Central memory CD8-positive, alpha-beta T cell (primary cell): ENCODE data around the gene MZB1.

Experiments used
- ATAC-seq: fragments of 150-1000 bp; cut with Tn5 transposase; replicated peaks from 2 replicates; pipeline ENCODE4 v1.10.0; 2022; ENCODE audit warnings: mild to moderate bottlenecking, moderate FRiP score, moderate number of reproducible peaks; ENCODE audit not compliant: poor library complexity, severe bottlenecking; ENCODE audit errors: extremely low read depth
- DNase-seq, 2 donors: peaks; one replicate each; pipeline ENCODE4 v3.0.0; 2021; ENCODE audit warnings: low spot score in 2 of 2
- H3K27ac Mint-ChIP-seq: one replicate; pipeline ENCODE4 v1.8.0; 2022; ENCODE audit warnings: low read depth, mild to moderate bottlenecking, moderate library complexity, mixed read lengths
- H3K27me3 Mint-ChIP-seq: one replicate; pipeline ENCODE4 v1.8.0; 2022; ENCODE audit warnings: mixed read lengths
- H3K36me3 Mint-ChIP-seq: one replicate; pipeline ENCODE4 v1.8.0; 2022; ENCODE audit warnings: mild to moderate bottlenecking, moderate library complexity, mixed read lengths; ENCODE audit not compliant: insufficient read depth
- H3K4me1 Mint-ChIP-seq: one replicate; pipeline ENCODE4 v1.8.0; 2022; ENCODE audit warnings: mixed read lengths
- H3K4me3 Mint-ChIP-seq: one replicate; pipeline ENCODE4 v1.8.0; 2022; ENCODE audit warnings: mild to moderate bottlenecking, moderate library complexity, mixed read lengths
- H3K9me3 Mint-ChIP-seq: one replicate; pipeline ENCODE4 v1.8.0; 2022; ENCODE audit warnings: mixed read lengths

Gene MZB1, protein sequence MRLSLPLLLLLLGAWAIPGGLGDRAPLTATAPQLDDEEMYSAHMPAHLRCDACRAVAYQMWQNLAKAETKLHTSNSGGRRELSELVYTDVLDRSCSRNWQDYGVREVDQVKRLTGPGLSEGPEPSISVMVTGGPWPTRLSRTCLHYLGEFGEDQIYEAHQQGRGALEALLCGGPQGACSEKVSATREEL

DNA sequence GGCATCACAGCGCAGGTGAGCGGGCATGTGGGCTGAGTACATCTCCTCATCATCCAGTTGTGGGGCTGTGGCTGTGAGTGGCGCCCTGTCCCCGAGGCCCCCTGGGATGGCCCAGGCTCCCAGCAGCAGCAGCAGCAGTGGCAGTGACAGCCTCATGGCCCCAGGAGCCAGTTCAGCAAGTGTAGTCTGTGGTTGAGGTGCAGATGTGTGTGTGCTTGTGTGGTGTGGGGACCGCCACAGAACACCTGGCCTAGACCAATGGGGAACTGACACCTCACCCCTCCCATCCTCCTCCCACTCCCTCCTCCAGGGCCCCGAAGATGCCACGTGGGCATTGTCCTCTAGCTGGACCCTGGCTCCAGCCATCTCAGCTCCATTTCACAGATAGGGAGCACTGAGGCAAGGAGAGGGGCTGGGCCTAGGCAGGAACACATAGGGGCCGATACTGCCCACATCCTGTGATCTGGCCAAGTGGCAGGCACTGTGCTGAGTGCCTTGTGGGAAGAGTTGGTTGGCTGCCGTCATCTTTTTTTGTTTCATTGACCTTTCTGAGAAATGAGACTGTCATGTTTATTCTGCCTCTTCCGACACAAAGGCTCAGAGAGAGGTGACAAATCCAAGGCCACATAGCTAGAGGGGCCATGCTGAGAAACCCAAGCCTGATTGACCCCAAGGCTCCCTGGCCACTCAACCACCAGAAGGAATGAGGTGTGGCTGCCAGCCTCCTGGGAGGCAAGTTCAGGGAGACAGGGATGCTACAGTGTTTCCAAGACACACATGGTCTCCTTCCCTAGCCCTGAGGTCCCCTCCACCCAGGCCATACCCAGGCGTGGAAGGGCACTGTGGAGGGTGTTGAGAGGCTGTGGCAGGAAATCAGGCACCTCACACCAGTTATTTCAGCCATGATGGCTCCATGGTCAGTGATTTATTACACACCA is at the start of gene MZB1:
Gene MZB1, minus strand, starts transcription at position 213 of the 938 bp plus-strand sequence. Its CDS starts 57 bp downstream, at position 156.
- Mint-ChIP-seq H3K27ac (peak within 1 kb of the TSS; percentile 93), H3K36me3 (peaks cover 23% of the 10 kb centered on the region)

DNA sequence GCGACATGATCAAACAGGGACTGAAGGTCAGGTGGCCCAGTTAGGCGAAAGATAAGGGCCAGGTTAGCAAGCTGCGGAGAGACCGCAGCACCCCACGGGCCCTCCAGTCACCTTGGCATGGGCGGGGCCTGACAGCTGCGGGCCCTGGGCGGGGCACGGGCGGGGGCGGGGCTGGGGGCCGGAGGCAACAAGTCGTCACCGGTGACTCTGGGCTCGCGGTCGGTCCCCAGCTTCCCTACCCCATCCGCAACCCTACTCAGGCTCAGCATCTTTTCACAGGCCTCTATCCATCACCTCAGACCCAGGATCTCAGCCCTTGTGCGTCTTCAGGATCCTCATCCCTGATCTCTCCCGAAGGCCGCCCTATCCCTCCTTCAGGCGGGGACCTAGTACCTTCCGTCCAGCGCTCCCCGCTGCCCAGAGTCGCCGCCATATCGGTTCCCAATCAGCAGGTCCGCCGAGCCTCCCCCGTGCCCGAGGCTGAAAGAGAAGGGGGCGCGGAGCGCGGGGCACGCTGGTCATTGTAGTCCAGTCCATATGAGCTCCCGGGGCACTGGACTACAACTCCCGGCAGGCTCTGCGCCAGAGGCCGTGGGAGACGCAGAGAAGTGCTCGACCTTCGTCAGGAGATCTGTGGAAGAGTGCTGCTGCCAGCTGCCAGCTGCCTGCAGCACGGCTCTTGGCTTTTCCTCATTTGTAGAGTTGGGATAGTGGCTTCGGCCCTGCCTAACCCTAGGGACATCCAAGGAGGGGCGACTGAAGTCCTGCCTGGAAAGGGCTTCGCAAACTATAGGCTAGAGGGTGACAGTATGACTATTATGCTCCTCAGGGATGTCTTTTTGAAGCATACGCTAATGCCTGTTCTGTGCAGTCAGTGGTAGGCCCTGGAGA is 49.5 kb upstream of the MZB1 start, which contains the start of gene DNAJC18:
Gene DNAJC18, minus strand, starts transcription at position 513 of the 891 bp plus-strand sequence. Its CDS starts 80 bp downstream, at position 433.
- DNase-seq (peak; percentile 72 to 77), ATAC-seq (peak; percentile 90)
- Mint-ChIP-seq H3K9me3 (no peaks in the 10 kb centered on the region), H3K4me3 (peak within 1 kb of the TSS; percentile 96), H3K27me3 (no peaks in the 10 kb centered on the region), H3K27ac (peak within 1 kb of the TSS; percentile 98), H3K36me3 (peaks cover 10% of the 10 kb centered on the region), H3K4me1 (peaks cover 36% of the 10 kb centered on the region)

More for the DNA sequence above, at the start of gene MZB1:
- Mint-ChIP-seq H3K4me1 (peaks cover 55% of the 10 kb centered on the region), H3K27me3 (no peaks in the 10 kb centered on the region), H3K9me3 (no peaks in the 10 kb centered on the region), H3K4me3 (peak within 1 kb of the TSS; percentile 70)
- ATAC-seq, result peak; percentile 77
- DNase-seq, result peak; percentile 41 to 81

DNA sequence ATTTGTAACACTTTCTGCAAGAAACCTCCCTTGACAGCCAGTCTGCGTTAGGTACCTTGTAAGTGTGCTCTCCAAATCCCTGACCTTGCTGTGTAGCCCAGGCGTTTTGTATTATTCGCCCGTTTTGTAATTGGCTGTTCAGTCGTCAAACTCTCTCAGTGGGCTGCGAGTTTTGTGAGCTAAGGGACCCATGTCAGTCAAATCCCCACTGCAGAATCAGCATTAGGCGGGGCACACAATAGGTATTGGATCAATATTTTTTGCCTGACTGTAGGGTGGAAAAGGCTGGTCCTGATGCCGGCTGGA is 48.9 kb upstream of the MZB1 start:
- ATAC-seq (no peak), DNase-seq (no peak)
- Mint-ChIP-seq H3K27ac (peak overlapping the region; percentile 98), H3K4me1 (peaks cover 31% of the 10 kb centered on the region), H3K9me3 (no peaks in the 10 kb centered on the region), H3K4me3 (peak overlapping the region; percentile 96), H3K36me3 (peaks cover 10% of the 10 kb centered on the region), H3K27me3 (no peaks in the 10 kb centered on the region)

DNA sequence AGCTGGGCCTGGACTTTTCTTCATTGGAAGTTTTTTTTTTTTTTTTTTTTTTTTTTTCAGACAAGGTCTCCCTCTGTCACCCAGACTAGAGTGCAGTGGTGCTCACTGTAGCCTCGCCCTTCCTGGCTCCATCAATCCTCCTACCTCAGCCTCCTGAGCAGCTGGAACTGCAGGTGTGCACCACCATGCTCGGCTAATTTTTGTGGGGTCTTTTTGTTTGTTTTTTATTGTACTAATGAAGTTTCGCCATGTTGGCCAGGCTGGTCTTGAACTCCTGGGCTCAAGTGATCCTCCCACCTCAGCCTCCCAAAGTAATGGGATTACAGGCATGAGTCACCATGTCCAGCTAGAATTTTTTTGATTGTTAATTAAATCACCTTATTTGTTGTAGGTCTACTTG is 46.0 kb upstream of the MZB1 start:
- DNase-seq, result no peak
- peaks cover 10% of the 10 kb centered on the region for H3K36me3 Mint-ChIP-seq
- H3K27me3 Mint-ChIP-seq, result no peaks in the 10 kb centered on the region
- H3K9me3 Mint-ChIP-seq, result no peaks in the 10 kb centered on the region
- H3K27ac Mint-ChIP-seq, result no peak overlapping the region
- no peak for ATAC-seq
- H3K4me3 Mint-ChIP-seq, result no peak overlapping the region
- H3K4me1 Mint-ChIP-seq, result peaks cover 28% of the 10 kb centered on the region

DNA sequence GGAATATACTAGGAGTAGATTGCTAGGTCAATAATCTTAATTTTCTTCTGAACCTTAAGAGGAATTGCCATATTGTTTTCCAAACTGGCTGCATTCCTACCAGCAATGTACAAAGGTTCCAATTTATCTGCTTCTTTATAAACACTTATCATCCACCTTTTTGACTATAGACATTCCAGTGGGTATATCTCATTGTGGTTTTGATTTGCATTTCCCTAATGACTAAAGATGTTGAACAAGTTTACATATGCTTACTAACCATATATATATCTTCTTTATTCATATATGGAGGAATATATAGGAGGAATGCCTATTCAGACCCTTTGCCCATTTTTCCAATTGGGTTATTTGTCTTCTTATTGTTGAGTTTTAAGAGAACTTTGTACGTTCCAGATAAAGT is 42.0 kb upstream of the MZB1 start:
- Mint-ChIP-seq H3K4me3 (no peak overlapping the region), H3K9me3 (no peaks in the 10 kb centered on the region), H3K4me1 (no peaks in the 10 kb centered on the region), H3K36me3 (peaks cover 8% of the 10 kb centered on the region), H3K27ac (peak overlapping the region; percentile 27), H3K27me3 (no peaks in the 10 kb centered on the region)
- DNase-seq (no peak), ATAC-seq (no peak)

DNA sequence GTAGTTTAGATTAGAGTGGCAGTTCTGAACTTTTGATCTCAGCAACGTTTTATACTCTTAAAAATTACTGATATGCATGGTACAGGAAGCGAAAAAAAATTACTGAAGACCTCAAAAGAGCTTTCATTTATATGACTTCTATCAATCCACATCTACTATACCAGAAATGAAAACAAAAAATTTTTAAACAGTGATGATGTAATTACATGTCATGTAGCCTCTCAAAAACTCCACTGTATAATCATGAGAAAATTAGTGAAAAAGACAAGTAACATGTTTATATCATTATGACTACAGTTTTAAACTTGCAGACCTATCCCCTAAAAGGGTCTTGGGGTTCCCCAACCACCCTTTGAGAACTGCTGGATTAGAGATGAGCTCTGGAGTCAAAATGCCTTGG is 40.3 kb upstream of the MZB1 start:
- no peak for ATAC-seq
- Mint-ChIP-seq H3K4me3 (no peak overlapping the region), H3K4me1 (no peaks in the 10 kb centered on the region), H3K9me3 (no peaks in the 10 kb centered on the region), H3K27me3 (no peaks in the 10 kb centered on the region), H3K36me3 (peaks cover 7% of the 10 kb centered on the region), H3K27ac (no peak overlapping the region)
- no peak for DNase-seq

DNA sequence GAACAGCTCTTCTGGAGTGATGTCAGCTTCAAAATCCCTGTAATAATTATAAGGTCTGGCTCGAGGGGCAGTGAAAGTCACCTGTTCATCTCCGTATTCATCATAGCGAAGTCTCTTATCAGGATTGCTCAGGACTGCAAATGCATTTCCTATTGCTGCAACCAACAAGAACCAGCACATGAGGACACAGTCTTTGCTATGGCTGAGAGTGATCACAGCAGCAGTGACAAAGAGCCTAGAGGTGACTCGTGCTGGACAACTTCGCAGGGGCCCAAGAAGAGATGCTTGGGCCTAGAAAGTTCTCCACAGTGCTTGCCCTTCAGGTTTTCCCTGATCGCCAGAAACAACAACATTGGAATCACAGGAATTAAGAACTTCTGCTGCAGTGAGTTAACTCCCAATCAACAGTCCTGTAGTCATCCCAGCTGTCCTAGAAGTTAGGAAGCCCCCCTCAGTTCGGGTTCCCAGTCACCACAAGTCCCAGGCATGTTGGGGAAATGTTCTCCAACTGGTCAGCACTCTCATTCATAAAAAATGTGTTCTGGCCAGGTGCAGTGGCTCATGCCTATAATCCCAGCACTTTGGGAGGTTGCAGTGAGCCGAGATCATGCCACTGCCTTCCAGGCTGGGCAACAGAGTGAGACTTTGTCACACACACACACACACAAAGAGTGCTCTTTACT is 36.6 kb upstream of the MZB1 start:
- DNase-seq (no peak), ATAC-seq (no peak)
- no peak overlapping the region for H3K4me3 Mint-ChIP-seq
- H3K27ac Mint-ChIP-seq, result no peak overlapping the region
- peaks cover 7% of the 10 kb centered on the region for H3K4me1 Mint-ChIP-seq
- H3K36me3 Mint-ChIP-seq, result peaks cover 8% of the 10 kb centered on the region
- H3K9me3 Mint-ChIP-seq, result no peaks in the 10 kb centered on the region
- no peaks in the 10 kb centered on the region for H3K27me3 Mint-ChIP-seq

DNA sequence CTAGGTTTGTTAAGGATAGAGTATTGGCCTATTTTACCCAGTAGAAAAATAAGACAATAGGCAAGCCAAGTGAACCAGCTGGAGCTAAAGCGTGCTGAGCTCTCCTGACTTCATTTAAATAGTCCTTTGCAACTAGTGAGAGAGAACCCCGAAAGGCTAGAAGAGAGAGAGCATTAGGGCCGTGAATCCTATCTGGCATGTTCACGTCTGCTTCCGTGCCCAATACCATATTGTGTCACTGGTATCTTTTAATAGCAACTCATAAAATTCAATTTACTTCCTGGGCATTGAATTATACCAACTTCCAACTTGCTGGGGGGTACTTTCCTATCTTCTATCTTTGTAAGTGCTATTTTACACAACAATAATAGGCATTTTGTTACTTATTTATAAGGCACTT is 35.8 kb upstream of the MZB1 start:
- DNase-seq (no peak), ATAC-seq (no peak)
- Mint-ChIP-seq H3K4me3 (no peak overlapping the region), H3K4me1 (peaks cover 7% of the 10 kb centered on the region), H3K27me3 (no peaks in the 10 kb centered on the region), H3K36me3 (peaks cover 8% of the 10 kb centered on the region), H3K27ac (no peak overlapping the region), H3K9me3 (no peaks in the 10 kb centered on the region)

DNA sequence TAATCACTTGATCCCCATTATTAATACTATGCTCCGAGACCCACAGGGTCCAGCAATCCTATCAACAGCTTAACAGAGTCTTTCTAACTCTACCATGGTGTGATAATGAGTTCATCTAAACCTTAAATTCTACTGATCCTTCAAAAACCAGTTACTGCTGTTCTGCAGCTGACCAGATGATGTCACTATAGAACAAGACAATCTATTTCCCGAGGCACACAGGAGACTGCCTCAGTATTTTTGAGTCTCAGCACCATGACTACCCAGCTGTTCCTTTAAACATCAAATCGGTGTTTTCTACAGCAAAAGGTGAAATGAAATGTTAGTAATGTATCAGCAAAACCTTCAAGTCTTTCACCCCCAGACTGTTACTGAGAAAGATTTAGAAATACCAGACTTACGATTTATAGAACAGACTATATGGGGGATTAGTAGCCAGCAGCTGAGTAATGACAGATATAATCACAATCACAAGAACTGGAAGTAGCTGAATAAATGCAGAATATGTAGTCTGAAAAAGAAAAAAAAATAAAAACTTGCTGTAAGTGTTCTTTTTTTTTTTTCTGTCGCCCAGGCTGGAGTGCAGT is 32.7 kb upstream of the MZB1 start:
- Mint-ChIP-seq H3K4me3 (no peak overlapping the region), H3K27ac (no peak overlapping the region), H3K4me1 (peaks cover 7% of the 10 kb centered on the region), H3K27me3 (no peaks in the 10 kb centered on the region), H3K36me3 (peaks cover 11% of the 10 kb centered on the region), H3K9me3 (no peaks in the 10 kb centered on the region)
- DNase-seq (peak in 1 of 2 donors; percentile 66), ATAC-seq (peak; percentile 91)

DNA sequence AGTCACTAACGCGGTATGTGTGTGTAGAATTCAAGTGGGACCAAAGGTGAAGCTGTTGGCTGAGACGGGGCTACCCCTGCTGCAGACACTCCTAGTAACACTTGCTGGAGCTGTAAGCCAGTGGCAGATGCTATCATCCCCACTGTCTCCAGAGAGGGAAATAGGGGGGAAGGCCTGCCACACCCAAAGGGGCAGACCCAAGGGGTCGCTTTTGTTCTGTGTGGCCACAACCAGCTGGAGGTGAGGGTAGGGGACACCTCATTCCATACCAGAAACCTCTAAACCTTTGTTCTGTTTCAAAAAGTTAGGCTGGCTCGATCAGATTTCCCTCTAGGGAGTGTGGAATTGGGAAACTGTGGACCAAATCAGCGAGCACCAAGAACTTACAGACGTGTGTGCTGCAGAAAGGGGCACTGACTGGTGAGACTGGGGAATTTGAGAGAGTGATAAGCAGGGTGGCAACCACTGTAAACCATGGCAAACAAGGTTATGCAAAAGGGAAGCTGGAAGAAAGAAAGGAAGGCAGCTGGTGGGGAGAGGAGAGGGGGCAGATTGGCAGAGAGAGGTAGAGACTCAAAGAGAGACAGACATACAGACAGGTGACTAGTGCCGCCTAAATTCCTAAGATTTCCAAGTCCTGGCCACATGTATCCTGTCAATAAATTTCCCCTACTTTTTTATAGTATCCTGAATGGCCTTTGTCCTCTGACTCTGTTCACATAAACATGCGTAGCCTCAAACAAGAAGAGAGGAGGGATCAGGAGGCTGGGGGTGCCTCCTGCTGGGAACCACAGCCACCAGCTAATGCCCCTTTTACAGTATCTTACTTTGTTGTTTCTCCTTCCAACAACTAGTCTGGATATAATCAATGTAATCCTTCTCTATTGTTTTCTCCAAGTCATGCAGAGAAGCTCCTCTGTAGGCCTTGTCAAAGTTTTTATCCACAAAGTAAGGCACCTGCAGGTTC is 29.8 kb upstream of the MZB1 start:
- ATAC-seq (no peak), DNase-seq (no peak)
- H3K27ac Mint-ChIP-seq, result no peak overlapping the region
- no peak overlapping the region for H3K4me3 Mint-ChIP-seq
- no peaks in the 10 kb centered on the region for H3K9me3 Mint-ChIP-seq
- H3K27me3 Mint-ChIP-seq, result no peaks in the 10 kb centered on the region
- peaks cover 9% of the 10 kb centered on the region for H3K36me3 Mint-ChIP-seq
- peaks cover 7% of the 10 kb centered on the region for H3K4me1 Mint-ChIP-seq

DNA sequence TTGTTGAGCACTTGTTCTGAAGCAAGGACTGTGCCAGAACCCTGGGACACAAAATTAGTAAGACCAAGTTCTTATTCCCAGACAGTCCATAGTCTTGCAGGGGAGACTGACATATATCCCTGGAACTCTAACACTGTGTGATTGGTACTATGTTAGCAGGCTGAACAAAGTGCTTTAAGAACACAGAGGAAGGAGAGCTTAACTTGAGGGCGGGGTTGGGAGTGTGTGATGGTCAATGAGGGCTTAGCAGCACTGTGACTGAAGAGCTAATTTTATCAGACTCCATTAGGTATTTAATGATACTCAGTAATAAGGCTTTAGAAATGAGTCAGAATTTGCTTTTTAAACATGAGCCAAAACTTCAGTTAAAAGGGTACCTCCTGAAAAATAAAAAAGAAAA is 29.1 kb upstream of the MZB1 start:
- peaks cover 7% of the 10 kb centered on the region for H3K4me1 Mint-ChIP-seq
- no peaks in the 10 kb centered on the region for H3K27me3 Mint-ChIP-seq
- H3K4me3 Mint-ChIP-seq, result no peak overlapping the region
- H3K27ac Mint-ChIP-seq, result no peak overlapping the region
- H3K36me3 Mint-ChIP-seq, result peaks cover 5% of the 10 kb centered on the region
- DNase-seq, result no peak
- no peaks in the 10 kb centered on the region for H3K9me3 Mint-ChIP-seq
- no peak for ATAC-seq
